Measurements from ENCODE around the gene NPAS3.

DNA sequence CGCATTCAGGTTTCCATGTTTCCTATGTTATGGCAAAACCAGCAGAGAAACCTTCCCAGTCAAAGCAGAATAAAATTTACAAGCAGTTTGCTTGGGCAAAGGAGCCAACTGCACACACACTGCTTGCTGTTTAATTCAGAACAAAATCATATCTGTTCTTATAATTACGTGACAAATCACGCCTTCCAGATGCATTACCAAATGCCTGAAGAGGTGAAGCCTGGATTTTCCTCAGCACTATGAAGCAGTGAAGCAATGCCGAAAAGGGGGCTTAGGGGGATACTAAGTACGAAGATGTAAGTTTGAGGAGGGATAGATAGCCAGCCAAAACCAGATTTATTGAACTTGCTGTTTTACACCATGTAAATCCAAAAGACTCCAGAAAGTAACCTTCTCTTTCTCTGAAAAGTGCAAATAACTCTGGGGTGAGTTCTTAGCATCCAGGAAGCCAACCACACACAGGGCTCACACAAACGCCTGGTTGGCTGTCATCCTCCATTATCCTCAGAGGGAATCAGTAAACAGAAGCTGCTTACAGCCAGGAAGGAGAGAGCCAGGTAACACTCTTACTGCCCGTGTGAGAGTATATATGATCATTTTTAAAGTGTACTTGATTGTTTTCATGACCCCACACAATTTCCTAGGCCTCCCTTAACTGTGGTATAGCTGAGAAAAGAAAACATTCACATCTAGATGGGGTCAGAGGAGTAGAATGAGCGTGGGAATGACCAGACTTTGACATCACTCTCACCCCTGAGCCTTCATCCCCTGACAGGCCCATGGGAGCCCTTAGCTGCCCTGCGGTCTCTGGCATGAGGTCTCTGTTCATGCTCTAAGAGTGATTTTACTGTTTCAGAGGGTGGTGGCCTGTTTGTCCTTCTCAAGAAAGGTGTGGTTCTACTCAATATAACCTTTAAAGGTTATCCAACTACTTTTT is 569.7 kb downstream of the NPAS3 start:
- TF ChIP-seq, protein P1, sequence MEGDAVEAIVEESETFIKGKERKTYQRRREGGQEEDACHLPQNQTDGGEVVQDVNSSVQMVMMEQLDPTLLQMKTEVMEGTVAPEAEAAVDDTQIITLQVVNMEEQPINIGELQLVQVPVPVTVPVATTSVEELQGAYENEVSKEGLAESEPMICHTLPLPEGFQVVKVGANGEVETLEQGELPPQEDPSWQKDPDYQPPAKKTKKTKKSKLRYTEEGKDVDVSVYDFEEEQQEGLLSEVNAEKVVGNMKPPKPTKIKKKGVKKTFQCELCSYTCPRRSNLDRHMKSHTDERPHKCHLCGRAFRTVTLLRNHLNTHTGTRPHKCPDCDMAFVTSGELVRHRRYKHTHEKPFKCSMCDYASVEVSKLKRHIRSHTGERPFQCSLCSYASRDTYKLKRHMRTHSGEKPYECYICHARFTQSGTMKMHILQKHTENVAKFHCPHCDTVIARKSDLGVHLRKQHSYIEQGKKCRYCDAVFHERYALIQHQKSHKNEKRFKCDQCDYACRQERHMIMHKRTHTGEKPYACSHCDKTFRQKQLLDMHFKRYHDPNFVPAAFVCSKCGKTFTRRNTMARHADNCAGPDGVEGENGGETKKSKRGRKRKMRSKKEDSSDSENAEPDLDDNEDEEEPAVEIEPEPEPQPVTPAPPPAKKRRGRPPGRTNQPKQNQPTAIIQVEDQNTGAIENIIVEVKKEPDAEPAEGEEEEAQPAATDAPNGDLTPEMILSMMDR (IDR thresholded peaks at IDR 0.05): no peak
- TF ChIP-seq POLR2A (IDR thresholded peaks at IDR 0.05): no peak
